Measurements from ENCODE around the gene ASB3. TPM values are rescaled to one million over a fixed set of nuclear protein-coding genes. Genes with fewer than 3 reads are reported as not detected.
"Not testable (repeated sequence)": the region's sequence is repeated elsewhere in the genome, so short reads cannot be mapped to it uniquely, and the experiment has no call there.

ASB3 gene
- polyA plus RNA-seq, 3 donors, result 25.6 to 33.7 (median 30.1) TPM

DNA sequence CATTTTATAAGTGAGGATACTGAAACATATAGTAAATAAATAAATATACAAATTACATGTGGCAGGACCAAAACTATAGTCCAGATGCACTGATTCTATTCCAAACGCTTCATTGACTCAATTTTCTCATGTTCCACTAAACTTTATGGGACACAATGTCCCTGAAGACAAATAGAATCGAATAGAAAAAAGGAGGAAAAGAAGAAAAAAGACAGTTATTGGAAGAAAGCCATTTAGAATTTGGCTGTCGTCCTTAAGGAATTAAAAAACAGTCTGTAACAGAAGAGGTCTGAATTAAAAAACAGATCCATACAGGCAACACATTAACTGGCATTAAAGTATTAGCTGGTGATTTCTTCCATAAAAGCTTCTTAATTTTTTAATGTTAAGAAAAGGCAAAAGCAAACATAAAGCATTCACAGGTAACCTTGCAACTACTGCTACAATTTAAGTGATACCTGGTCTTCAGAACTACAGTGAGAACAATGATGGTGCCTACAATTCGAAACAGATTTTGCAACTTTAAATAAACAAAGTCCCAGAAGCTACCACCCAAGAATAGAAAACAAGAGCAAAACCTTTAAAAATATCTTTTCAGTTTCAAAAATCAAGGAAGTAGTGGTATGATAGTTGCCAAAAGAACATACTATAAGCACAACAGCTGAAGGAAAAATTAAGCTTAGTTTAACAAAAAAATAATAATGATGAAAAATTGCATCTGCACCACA, 36.5 kb downstream of the ASB3 start:
- DNase-seq, result no peak

DNA sequence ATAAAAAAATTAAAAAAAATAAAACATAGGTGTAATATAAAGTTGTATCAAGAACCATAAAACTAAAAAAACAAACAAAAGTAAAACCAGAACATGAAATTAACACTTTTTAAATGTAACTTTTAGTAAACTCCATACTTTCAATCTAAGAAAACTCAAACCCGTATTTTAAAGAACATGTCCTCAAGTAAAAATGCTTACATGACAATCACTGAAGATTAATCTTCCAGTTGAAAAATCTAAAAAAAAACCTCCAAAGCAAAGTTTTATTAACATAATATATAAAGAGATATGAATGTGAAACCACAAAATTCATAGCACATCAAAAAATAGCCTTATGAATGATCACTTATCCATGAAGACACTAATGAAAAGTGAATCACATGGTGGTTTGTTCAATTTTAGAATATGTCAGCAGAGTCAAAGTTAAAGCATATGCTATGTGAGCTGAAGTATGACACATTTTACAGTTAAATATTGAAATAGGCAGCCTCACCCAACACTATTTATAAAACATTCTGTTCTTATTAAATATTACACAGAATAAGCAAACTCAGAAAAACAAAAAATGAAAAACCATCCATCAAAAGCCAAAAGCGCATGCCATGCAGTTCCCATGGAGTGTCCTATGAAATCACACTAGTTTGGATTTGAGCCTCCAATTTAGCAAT, 42.2 kb downstream of the ASB3 start:
- DNase-seq, result no peak

DNA sequence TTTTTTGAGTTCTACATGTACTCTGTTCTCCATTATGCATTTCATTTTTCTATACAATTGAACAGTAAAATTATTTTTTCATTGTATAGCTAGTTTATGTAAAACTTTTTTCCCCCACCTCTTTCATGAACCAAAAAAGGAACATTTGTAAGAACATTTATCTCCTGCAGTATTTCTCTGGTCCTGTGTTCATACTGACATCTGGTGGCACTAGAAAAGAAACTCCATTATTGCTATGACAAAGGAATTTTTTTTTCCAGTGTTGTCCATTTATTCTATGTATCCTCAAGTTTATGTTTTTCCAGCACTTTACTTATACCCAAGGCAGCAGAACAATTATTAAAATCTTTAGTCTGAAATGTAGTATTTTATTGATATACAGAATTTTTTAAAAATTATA, 46.6 kb downstream of the ASB3 start:
- peak; percentile 23 for DNase-seq

DNA sequence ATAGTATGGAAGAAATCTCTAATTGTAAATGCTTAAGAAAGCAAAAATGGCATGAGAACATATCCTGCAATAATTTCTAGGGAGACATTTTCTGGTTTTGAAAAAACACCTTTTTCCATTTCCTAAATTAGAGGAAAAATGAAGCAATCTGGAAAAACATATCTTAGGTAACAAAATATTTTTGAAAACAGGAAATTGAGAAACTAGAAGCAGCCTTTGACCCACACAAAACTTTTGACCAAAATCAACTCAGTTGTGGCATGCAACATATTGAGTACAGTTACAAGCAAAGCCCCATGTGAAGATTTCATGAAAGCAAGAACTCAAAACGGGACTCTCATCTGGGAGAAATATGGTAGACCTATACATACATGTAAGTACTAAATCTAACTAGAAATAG, 47.7 kb downstream of the ASB3 start:
- no peak for DNase-seq

DNA sequence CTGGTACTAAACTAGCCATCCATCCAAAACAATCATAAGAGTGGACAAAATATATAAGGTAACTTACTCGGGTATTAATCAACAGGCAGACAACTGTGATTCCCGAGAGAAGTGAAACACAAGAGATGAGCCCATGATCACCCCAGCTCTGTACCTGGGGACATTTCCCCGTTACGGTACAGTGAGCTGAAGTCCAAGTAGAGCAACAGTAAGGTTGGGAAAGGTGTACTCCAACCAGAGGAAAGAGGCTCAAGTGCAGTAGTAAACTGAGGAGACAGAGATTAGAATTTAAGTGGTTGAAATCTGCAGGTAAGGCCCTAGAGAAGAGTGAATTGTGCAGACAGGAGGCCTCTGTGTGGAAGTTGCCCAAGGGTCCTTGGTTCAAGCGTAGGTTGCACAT, 49.7 kb downstream of the ASB3 start:
- DNase-seq, result no peak

DNA sequence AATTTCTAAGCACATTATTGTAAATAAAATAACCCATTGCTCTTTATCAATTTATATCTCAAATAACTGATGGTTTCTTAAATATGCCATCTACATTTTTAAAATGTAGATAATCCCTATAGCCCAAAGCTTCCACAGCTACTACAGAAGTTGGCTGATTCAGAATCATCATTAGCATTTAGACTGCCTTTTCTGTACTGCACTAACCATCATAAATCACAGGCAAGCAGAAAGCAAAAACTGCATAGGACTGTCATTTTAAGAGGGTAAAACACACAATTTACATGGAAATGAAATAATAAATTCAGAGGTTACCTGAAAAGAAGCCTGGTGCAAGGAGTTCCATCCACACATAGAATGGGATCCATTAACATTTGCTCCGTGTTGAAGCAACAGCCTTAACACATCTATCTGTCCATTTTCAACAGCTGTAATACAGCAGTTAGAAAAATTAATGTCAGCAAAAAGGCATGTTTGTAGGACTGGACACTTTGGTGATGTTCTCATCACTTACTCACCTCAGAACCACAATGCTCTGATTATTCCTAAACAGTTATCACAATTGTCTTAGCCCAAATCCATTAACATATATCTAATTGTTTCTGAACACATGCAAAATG, 57.5 kb downstream of the ASB3 start:
- DNase-seq, result no peak

DNA sequence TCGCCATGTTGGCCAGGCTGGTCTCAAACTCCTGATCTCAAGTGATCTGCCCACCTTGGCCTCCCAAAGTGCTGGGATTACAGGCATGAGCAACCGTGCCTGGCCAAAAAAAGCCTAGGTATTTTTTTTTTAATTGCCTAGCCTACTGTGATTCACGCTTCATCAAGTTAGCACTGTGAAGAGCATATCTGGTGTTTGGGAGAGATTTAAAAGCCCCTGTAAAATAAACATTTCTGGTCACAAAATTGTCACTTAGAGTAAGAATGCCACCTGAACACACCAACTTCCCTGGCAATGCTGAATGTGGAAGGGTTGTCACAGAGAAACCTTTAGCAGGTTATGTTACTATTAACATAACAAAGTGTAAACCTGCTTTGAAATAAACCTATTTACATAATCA, 58.8 kb downstream of the ASB3 start:
- DNase-seq, result peak; percentile 22

DNA sequence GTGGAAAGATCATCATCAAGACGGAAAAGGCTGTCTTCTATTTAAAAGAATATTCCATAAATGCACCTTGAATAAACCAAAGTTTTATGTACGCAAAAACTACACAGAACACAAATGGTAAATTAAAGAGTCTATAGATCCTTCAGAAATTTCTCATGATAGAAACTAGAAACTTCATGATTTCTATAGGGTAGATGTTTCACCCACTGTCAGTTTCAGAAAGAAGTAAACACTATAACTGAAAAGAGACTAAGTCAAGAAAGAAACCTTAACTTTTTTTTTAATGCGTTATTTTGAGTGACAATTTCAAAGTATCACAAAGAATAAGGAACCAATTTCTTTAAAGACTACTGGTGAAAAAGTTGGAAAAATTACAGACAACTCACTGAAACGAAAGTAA, 61.1 kb downstream of the ASB3 start:
- no peak for DNase-seq

DNA sequence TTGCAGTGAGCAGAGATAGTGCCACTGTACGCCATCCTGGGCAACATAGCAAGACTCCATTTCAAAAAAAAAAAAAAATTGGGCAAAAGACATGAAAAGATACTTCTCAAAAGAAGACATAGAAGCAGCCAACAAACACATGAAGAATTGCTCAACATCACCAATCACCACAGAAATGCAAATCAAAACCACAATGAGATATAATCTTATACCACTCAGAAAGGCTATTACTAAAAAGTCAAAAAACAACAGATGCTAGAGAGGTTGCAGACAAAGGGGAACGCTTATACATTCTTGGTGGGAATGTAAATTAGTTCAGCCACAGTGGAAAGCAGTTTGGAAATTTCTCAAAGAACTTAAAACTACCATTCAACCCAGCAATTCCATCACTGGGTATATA, 62.2 kb downstream of the ASB3 start:
- no peak for DNase-seq

DNA sequence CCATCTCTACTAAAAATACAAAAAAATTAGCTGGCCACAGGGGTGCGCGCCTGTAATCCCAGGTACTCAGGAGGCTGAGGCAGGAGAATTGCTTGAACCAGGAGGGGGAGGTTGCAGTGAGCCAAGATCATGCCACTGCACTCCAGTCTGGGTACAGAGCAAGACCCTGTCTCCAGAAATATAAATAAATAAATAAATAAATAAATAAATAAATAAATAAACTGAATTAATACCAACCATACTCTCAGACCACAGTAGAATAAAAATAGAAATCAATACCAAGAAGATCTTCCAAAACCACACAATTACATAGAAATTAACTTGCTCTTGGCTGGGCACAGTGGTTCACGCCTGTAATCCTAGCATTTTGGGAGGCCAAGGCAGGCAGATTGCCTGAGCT, 65.8 kb downstream of the ASB3 start:
- DNase-seq, result not testable (repeated sequence)

DNA sequence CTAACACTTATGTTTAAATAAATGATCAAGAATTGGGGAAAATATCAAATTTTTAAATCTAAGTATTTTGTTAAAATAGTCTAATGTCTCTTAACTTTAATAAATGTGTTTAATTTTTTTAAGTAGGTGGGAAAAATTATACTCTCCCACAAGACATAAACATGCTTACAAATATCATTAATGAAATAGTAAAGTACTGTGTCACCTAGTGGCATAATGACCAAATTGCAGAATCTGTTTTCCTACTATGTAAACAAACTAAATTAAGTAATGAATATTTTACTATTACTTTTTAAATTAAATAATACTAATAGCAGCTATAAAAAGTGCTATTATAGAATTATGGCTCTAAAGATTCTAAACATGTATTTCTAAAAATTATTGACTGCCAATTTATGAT, 71.2 kb downstream of the ASB3 start:
- DNase-seq, result no peak

DNA sequence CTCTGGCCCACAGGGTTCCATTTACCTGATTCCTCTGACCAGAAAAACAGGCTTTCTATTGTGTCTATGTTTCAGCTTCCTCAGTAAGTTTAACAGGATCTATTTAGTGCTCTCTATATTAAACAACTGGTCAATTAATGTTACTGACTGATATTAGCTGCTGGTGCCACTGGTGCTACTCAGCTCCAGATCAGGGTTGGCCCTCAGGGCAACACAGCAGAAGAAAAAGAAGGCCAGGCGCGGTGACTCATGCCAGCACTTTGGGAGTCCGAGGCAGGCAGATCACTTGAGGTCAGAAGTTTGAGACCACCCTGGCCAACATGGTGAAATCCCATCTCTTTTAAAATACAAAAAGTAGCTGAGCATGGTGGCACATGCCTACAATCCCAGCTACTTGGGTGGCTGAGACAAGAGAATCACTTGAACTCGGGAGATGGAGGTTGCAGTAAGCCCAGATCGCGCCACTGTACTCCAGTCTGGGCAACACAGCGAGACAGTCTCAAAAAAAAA, 75.4 kb downstream of the ASB3 start:
- DNase-seq, result no peak

DNA sequence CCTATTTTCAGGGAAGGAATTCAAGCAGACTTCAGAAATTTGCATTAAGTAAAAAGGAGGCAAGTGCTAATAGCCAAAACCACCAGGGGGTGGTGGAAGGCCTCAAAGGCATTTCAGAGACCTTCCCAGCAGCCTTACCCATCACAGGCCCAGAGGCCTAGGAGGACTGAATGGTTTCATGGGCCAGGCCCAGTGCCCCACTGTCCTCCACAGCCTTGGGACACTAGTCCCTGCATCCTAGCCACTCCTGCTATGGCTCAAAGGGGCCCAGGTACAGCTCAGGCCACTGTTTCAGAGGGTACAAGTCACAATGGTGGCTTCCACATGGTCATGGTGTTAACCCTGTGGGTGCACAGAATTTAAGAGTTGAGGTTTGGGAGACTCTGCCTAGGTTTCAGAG, 77.8 kb downstream of the ASB3 start:
- no peak for DNase-seq

DNA sequence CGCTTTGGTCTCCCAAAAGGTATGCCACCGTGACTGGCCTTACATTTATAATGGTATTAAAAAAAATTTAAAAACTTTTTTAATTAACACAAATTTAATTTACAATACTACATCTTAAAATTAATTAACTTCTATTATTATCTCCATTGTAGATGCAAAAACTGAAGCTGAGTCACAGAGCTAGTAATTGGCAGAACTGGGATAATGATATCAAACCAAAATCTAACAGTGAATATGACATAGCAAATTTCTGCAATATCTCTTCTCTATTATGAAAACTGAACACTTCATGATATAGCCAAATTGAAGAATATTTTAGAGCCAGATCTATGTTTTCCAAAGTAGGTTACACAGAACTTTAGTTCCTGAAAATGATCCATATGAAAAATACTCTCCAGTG, 85.5 kb downstream of the ASB3 start:
- DNase-seq, result no peak

DNA sequence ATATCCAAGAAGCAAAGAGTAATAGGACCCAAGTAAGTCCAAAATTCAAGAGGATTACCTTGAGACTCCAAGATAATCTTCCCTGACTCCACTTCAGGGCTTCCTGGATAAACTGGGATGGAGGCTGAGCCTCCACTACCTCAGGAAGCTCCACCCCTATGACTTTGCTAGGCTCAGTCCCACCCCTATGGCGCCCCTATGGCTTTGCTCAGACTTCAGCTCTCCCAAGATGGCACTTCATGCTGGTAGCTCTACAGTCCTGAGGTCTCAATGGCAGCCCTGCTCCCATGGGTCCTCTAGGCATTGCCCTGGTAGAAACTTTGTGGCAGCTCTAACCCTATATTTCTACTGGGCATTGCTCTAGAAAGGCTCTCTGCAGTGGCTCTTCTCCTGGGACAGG, 89.1 kb downstream of the ASB3 start:
- no peak for DNase-seq

DNA sequence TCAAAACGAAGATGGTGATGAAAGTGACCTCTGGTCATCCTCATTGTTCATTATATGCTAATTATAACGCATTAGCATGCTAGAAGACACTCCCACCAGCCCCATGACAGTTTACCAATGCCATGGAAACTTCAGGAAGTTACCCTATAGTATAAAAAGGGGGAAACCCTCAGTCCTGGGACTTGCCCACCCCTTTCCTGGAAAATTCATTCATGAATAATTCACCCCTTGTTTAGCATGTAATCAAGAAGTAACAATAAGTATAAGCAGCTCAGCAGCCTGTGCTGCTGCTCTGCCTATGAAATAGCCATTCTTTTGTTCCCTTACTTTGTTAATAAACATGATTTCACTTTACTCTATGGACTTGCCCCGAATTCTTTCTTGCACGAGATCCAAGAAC, 89.7 kb downstream of the ASB3 start:
- DNase-seq, result no peak

DNA sequence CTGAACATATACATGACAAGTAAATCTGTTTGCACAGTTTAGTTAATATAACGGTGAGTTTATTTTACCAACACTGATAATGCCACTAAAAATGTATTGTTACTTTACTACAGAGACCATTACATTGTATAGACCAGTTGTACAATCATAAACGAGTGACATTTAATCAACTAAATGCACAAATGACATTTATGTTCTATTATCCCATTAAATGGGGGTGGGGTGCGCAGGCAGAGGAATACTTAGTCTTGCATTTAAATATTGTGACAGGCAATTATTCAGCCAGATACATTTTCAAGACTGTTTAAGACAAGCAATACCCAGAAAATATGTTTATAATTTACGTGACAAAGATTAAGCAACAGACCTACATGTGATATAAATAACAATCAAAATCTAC, 91.2 kb downstream of the ASB3 start:
- no peak for DNase-seq

DNA sequence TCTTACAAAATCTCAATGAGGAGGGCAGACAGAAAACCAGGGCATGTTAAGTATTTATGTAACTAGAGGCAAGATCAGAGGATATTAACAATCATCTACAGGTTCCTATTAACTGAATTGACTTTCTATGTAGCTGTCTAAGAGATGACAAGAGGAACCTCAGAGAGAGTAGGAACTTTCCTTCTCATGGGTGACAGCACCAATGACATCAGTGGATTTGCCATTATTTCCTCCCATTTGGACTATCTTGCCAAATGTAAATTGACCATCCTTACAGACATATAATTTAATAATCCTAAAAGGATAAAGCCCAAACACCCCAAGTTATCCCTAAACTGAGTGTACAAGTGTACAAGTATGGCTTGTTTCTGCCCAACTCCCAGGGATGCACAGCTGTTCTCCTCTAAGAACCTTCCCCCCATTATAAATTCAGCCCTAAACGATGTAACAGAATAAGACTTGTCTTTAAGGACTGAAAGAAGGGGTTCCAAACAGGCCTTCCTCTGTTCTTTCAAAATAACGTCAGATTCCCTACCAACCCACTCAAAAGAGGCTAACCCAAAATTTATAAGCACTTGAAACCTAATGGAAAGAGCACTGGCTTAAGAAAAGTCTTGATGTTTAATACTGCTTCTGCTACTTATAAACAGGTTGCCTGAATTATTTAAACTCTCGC, 92.5 kb downstream of the ASB3 start:
- DNase-seq, result no peak

DNA sequence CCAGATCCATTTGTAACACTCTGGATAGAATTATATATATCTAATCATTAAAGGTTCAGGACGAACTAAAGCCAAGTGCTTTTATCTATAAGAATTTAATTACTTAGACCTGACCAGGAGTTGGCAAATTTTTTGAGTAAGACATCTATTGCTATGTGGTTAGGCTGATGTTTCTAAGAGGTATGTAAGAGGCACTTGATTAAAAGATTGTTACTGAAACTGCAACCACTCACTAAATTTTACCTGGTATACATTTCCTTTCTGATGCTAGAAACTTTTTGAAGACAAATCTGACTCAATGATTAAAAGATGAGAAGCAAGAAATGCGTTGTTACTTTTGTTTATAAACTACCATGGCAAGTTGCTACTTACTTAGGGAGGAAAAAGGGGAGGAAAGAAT, 95.9 kb downstream of the ASB3 start:
- no peak for DNase-seq

DNA sequence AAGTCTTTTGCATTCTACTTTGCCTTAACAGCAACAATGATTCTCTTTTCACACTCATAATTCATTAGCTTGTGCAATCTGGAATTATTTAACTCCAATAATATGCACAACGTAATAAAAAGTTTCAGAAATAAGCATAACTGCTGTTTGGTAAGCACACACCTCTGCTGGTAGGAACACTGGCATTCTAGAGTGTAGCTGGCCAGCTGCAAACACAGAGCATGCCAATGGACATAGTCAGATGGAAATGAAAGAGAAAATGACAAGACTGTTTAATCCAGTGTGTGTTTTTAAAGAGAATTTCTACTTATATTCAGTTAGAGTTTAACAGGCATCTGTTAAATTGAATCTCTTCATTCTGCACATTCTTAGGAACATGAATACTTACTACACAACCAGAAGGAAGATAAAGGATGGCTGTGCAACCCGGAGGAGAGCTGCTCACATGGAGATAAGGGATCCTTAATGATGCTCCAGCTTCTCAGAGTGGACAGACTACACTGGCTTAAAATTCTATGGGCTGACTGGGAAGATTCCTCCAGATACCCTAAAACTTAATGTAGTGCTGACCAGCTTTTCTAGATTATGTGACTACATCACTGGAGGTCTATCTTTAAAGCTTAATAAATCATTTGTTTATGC, 113.8 kb downstream of the ASB3 start:
- no peak for DNase-seq

DNA sequence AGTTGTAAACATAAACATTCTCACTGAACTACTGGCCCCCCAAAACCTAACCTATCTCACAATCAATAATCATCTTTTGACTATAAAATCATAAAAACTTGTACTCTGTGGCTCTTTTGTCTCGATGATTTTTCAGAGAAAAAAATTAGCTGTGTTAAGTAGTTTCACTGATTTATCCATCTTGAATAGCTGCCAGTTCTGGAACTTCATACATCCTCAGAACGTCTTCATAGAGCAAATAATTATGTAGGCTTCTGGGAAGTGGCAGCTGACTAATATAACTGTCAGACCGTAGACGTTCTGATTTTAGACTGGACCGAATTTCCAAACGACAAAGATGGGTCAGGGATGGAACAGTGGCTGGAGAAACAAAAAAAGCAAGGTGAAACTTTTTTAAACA, 116.4 kb downstream of the ASB3 start:
- peak; percentile 84 for DNase-seq

DNA sequence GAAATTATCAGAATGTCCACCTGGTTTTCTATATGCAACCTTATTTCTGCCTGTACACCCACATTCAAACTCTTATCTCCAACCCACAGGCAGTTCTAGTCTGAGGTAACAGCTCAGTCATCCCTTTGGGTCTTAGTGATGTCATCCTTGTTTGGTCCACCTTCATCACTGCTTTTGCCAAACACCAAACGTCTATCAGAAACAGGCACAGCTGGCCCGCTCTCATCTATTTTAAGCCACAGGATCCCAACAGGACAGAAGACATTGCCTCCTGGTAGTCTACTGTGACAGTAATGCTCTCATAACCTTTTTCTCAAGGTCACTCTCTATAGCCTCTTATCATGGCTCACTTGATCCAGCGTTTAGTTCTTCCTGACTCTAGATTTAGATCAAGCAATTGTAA, 118.1 kb downstream of the ASB3 start:
- no peak for DNase-seq
